ENCODE measurements around the gene ERBB2. TPM values are rescaled to one million over a fixed set of nuclear protein-coding genes. Genes with fewer than 3 reads are reported as not detected.

The ERBB2 gene
- total and polyA plus RNA-seq, 2 of the 4 experiments (the other 2 are of a cell fraction) = 28.7 to 33.3 TPM

GRCh38 chr17:39717660-39718059 lies 17.8 kb downstream of the ERBB2 start:
- no TSS peak for BruUV-seq (replicated peaks)
- Histone ChIP-seq H3K36me3 (ENCODE audit: control insufficient read depth, insufficient read depth, low read length) (peaks cover 50% of the 10 kb centered on the region), H3K56ac (ENCODE audit: extremely low read depth, insufficient read depth, low read length) (no peak overlapping the region), H3K4ac (ENCODE audit: low read depth, low read length) (no peak overlapping the region), H3K4me3 (ENCODE audit: insufficient read depth, low read depth, low read length) (no peak overlapping the region), H3K14ac (replicated peaks; ENCODE audit: low read depth, low read length) (no peak overlapping the region), H4K20me1 (ENCODE audit: insufficient read depth, low read length) (no peaks in the 10 kb centered on the region), H3K4me1 (ENCODE audit: control insufficient read depth, insufficient read depth, low read length) (no peaks in the 10 kb centered on the region), H2AK5ac (ENCODE audit: low read depth, low read length) (no peak overlapping the region), H3K9ac (ENCODE audit: low read depth, low read length) (no peak overlapping the region), H4K5ac (ENCODE audit: low read depth, low read length) (no peak overlapping the region), H4K8ac (ENCODE audit: low read depth in 2 of 2, low read length in 2 of 2) (no peak overlapping the region), H3K79me1 (ENCODE audit: low read depth in 1 of 2, low read length in 2 of 2) (no peaks in the 10 kb centered on the region), H3K18ac (ENCODE audit: low read depth, low read length) (no peak overlapping the region), H2AFZ (replicated peaks; ENCODE audit: low read length, poor library complexity) (no peak overlapping the region), H3K9me1 (ENCODE audit: insufficient read depth, low read length) (no peaks in the 10 kb centered on the region), H2AK9ac (replicated peaks; ENCODE audit: low read depth, low read length, poor library complexity) (no peak overlapping the region), H2BK15ac (ENCODE audit: low read depth, low read length) (no peak overlapping the region), H3K9me3 (ENCODE audit: control insufficient read depth, insufficient read depth, low read length) (no peaks in the 10 kb centered on the region), H3K23ac (ENCODE audit: low read depth, low read length) (no peak overlapping the region), H4K91ac (ENCODE audit: insufficient read depth, low read depth, low read length) (no peak overlapping the region), H3K4me2 (ENCODE audit: low read depth, low read length) (no peak overlapping the region), H2BK5ac (ENCODE audit: low read depth, low read length, poor library complexity, severe bottlenecking) (no peak overlapping the region), H2BK20ac (ENCODE audit: low read depth, low read length) (no peak overlapping the region), H2BK120ac (ENCODE audit: low read depth, low read length) (no peak overlapping the region), H3K27me3 (ENCODE audit: control insufficient read depth, insufficient read depth, low read length) (no peaks in the 10 kb centered on the region), H3K27ac (ENCODE audit: insufficient read depth, low read length) (no peak overlapping the region)
- WGBS, 2 experiments (ENCODE audit: extremely low coverage in 2 of 2, insufficient read length in 1 of 2) = 81% methylated on average over 4 of the region's 6 CpGs; no CpG with 5 or more reads in 1 of the 2 experiments
- ATAC-seq (ENCODE audit: low read depth) (no peak), DNase-seq (no peak)
- dilution Hi-C loops (cut with HindIII; ENCODE audit: low sequenced_read_pairs, unreplicated experiment) (no loop called here), intact Hi-C loops (cut with micrococcal nuclease) (no loop called here), in situ Hi-C loops (cut with MboI; ENCODE audit: low sequenced_read_pairs) (no loop called here)
- CTCF ChIA-PET = no interaction called here
- POLR2A ChIA-PET (ENCODE audit: unreplicated experiment) = no interaction called here
- no peak for TF ChIP-seq FOS (IDR thresholded peaks at IDR 0.05; ENCODE audit: low read depth, low read length)

Measured in IMR-90 (cell line).